HG03039 (cell line): Measurements from ENCODE around the gene MPHOSPH8.
A peak's percentile ranks its signal among the peaks of the same experiment; 100 is the strongest.

ENCODE experiments used
- ATAC-seq: cut with Tn5 transposase; IDR thresholded peaks from one replicate; pipeline ENCODE4 v1.9.1; 2021; ENCODE audit warnings: mild to moderate bottlenecking, moderate library complexity; ENCODE audit not compliant: unreplicated experiment

Gene MPHOSPH8

GRCh38 chr13:19633479-19634255 lies at the start of gene MPHOSPH8:
TSS of gene MPHOSPH8 (plus strand) at chr13:19633659. CDS start at chr13:19633749, 90 bp downstream.
- ATAC-seq, result peak; percentile 99

GRCh38 chr13:19586904-19587634 lies 46.4 kb upstream of the MPHOSPH8 start:
- peak; percentile 67 for ATAC-seq

GRCh38 chr13:19587635-19588300 lies 45.7 kb upstream of the MPHOSPH8 start:
- peak; percentile 77 for ATAC-seq

GRCh38 chr13:19589312-19589711 lies 44.1 kb upstream of the MPHOSPH8 start:
- ATAC-seq, result no peak

- ATAC-seq, result no peak
Measured at GRCh38 chr13:19590423-19590822, 43.0 kb upstream of the MPHOSPH8 start.

GRCh38 chr13:19591864-19592263 lies 41.6 kb upstream of the MPHOSPH8 start:
- no peak for ATAC-seq

- ATAC-seq, result no peak
Measured at GRCh38 chr13:19592657-19593180, 40.7 kb upstream of the MPHOSPH8 start.

GRCh38 chr13:19596086-19596485 lies 37.4 kb upstream of the MPHOSPH8 start:
- no peak for ATAC-seq

GRCh38 chr13:19596960-19597361 lies 36.5 kb upstream of the MPHOSPH8 start:
- no peak for ATAC-seq

- ATAC-seq, result no peak
Measured at GRCh38 chr13:19597523-19597922, 35.9 kb upstream of the MPHOSPH8 start.

GRCh38 chr13:19601749-19602725 lies 31.4 kb upstream of the MPHOSPH8 start:
- ATAC-seq, result peak; percentile 81

GRCh38 chr13:19604306-19604705 lies 29.2 kb upstream of the MPHOSPH8 start:
- ATAC-seq, result no peak

- ATAC-seq, result no peak
Measured at GRCh38 chr13:19605161-19605955, 28.1 kb upstream of the MPHOSPH8 start.

- ATAC-seq, result no peak
Measured at GRCh38 chr13:19606152-19606551, 27.3 kb upstream of the MPHOSPH8 start.

- no peak for ATAC-seq
Measured at GRCh38 chr13:19606737-19607136, 26.7 kb upstream of the MPHOSPH8 start.

GRCh38 chr13:19607523-19608078 lies 25.9 kb upstream of the MPHOSPH8 start:
- ATAC-seq, result no peak

GRCh38 chr13:19618977-19619376 lies 14.5 kb upstream of the MPHOSPH8 start:
- ATAC-seq, result no peak

GRCh38 chr13:19622193-19622592 lies 11.3 kb upstream of the MPHOSPH8 start:
- no peak for ATAC-seq

GRCh38 chr13:19624265-19624664 lies 9.2 kb upstream of the MPHOSPH8 start:
- no peak for ATAC-seq
